GM06990 (cell line): ENCODE results near the gene ZNF689.

Source experiments
- DNase-seq: peaks from one replicate; pipeline ENCODE4 v3.0.0-alpha.2; 2011; ENCODE audit not compliant: insufficient read length; ENCODE audit errors: extremely low read depth
- H3K27me3 ChIP-seq: replicated peaks from 2 replicates; pipeline ENCODE4 v1.6.0; 2011; ENCODE audit warnings: low read length; ENCODE audit not compliant: control insufficient read depth, insufficient read depth
- H3K36me3 ChIP-seq: 2 replicates; pipeline ENCODE4 v1.5.1; 2011; ENCODE audit warnings: low read length; ENCODE audit not compliant: control insufficient read depth, insufficient read depth
- H3K4me3 ChIP-seq: replicated peaks from 2 replicates; pipeline ENCODE4 v1.5.1; 2011; ENCODE audit warnings: low read depth, mild to moderate bottlenecking, control low read depth, low read length
- CTCF ChIP-seq: IDR thresholded peaks from 2 replicates; pipeline ENCODE4 v1.5.1; 2011; ENCODE audit warnings: low read length, control low read depth, mild to moderate bottlenecking, inconsistent platforms; ENCODE audit not compliant: insufficient read depth, poor library complexity, severe bottlenecking

Gene ZNF689

GRCh38 chr16:30656388-30656787, 46.2 kb upstream of the ZNF689 start:
- H3K27me3 ChIP-seq, result no peaks in the 10 kb centered on the region
- no peak overlapping the region for H3K4me3 ChIP-seq
- no peak for TF ChIP-seq CTCF
- peaks cover 28% of the 10 kb centered on the region for H3K36me3 ChIP-seq
- no peak for DNase-seq

DNA sequence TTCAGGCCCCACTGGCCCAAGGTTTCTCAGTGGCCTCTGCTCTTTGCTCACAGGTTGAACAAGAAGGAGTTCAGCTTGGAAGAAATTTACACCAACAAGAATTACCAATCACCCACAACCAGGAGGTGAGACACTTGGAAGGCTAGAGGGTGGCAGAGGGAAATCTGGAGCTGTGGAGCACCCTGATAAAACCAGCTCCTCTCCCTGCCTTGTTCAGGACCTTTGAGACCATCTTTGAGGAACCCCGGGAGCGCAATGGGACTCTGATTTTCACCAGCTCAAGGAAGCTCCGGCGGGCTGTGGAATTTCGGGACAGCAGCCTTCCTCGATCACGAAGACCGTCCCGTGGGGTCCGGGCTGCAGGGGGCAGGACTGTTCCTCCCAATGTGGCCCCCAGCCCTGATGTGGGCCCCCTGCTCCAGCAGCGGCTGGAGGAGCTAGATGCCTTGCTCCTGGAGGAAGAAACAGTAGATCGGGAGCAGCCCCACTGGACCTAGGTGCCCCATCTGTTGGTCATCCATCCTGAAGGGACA, 45.7 kb upstream of the ZNF689 start:
- TF ChIP-seq CTCF, result no peak
- Histone ChIP-seq H3K36me3 (peaks cover 24% of the 10 kb centered on the region), H3K27me3 (no peaks in the 10 kb centered on the region), H3K4me3 (no peak overlapping the region)
- no peak for DNase-seq

GRCh38 chr16:30654856-30655255, 44.7 kb upstream of the ZNF689 start:
- no peaks in the 10 kb centered on the region for H3K27me3 ChIP-seq
- no peak overlapping the region for H3K4me3 ChIP-seq
- TF ChIP-seq CTCF, result no peak
- no peak for DNase-seq
- H3K36me3 ChIP-seq, result peaks cover 24% of the 10 kb centered on the region

- no peak for TF ChIP-seq CTCF
- no peak for DNase-seq
- H3K36me3 ChIP-seq, result peaks cover 24% of the 10 kb centered on the region
- H3K27me3 ChIP-seq, result no peaks in the 10 kb centered on the region
- H3K4me3 ChIP-seq, result peak overlapping the region; percentile 69; the same call in 1 of the 2 replicates
Measured at GRCh38 chr16:30652718-30653117, 42.5 kb upstream of the ZNF689 start.

GRCh38 chr16:30652005-30652296, 41.8 kb upstream of the ZNF689 start:
- Histone ChIP-seq H3K4me3 (peak overlapping the region; percentile 69), H3K27me3 (no peaks in the 10 kb centered on the region)
- no peak for TF ChIP-seq CTCF

GRCh38 chr16:30651124-30652004, 41.2 kb upstream of the ZNF689 start:
- peak overlapping the region; percentile 69 for H3K4me3 ChIP-seq
- peak; percentile 88 for DNase-seq
- TF ChIP-seq CTCF, result peak; percentile 60

More at GRCh38 chr16:30652005-30652296, 41.8 kb upstream of the ZNF689 start:
- no peak for DNase-seq
- H3K36me3 ChIP-seq, result peaks cover 24% of the 10 kb centered on the region

More at GRCh38 chr16:30651124-30652004, 41.2 kb upstream of the ZNF689 start:
- H3K27me3 ChIP-seq, result no peaks in the 10 kb centered on the region
- peaks cover 24% of the 10 kb centered on the region for H3K36me3 ChIP-seq
